Measurements from ENCODE around the gene SERPINA4.

The SERPINA4 gene

GRCh38 chr14:94544726-94545125 is 16.5 kb upstream of the SERPINA4 start:
- H3K27ac ChIP-seq (ENCODE audit: poor library complexity, severe bottlenecking) = no peak overlapping the region
- no peaks in the 10 kb centered on the region for H3K36me3 ChIP-seq (ENCODE audit: low read depth)
- no peaks in the 10 kb centered on the region for H3K9me3 ChIP-seq (ENCODE audit: severe bottlenecking)
- DNase-seq (ENCODE audit: low spot score) = no peak
- H3K4me1 ChIP-seq (ENCODE audit: insufficient read depth, poor library complexity, severe bottlenecking) = peaks cover 3% of the 10 kb centered on the region
- no peak for ATAC-seq (ENCODE audit: low read depth)
- no peak for TF ChIP-seq CTCF (IDR thresholded peaks at IDR 0.05; ENCODE audit: poor library complexity, severe bottlenecking)
- H3K4me3 ChIP-seq (ENCODE audit: severe bottlenecking) = no peak overlapping the region
- no peaks in the 10 kb centered on the region for H3K27me3 ChIP-seq (ENCODE audit: insufficient read depth, poor library complexity, severe bottlenecking)

GRCh38 chr14:94545131-94545841 is 16.0 kb upstream of the SERPINA4 start:
- TF ChIP-seq CTCF (IDR thresholded peaks at IDR 0.05; ENCODE audit: poor library complexity, severe bottlenecking) = no peak
- DNase-seq (ENCODE audit: low spot score) (no peak), ATAC-seq (ENCODE audit: low read depth) (no peak)
- no peak overlapping the region for H3K4me3 ChIP-seq (ENCODE audit: severe bottlenecking)
- H3K27me3 ChIP-seq (ENCODE audit: insufficient read depth, poor library complexity, severe bottlenecking) = no peaks in the 10 kb centered on the region
- H3K4me1 ChIP-seq (ENCODE audit: insufficient read depth, poor library complexity, severe bottlenecking) = peaks cover 3% of the 10 kb centered on the region
- H3K36me3 ChIP-seq (ENCODE audit: low read depth) = no peaks in the 10 kb centered on the region
- no peak overlapping the region for H3K27ac ChIP-seq (ENCODE audit: poor library complexity, severe bottlenecking)
- no peaks in the 10 kb centered on the region for H3K9me3 ChIP-seq (ENCODE audit: severe bottlenecking)

GRCh38 chr14:94547151-94547680 is 14.0 kb upstream of the SERPINA4 start:
- Histone ChIP-seq H3K27ac (ENCODE audit: poor library complexity, severe bottlenecking) (no peak overlapping the region), H3K4me3 (ENCODE audit: severe bottlenecking) (no peak overlapping the region), H3K27me3 (ENCODE audit: insufficient read depth, poor library complexity, severe bottlenecking) (no peaks in the 10 kb centered on the region), H3K9me3 (ENCODE audit: severe bottlenecking) (no peaks in the 10 kb centered on the region), H3K4me1 (ENCODE audit: insufficient read depth, poor library complexity, severe bottlenecking) (no peaks in the 10 kb centered on the region), H3K36me3 (ENCODE audit: low read depth) (no peaks in the 10 kb centered on the region)
- ATAC-seq (ENCODE audit: low read depth) (no peak), DNase-seq (ENCODE audit: low spot score) (no peak)
- TF ChIP-seq CTCF (IDR thresholded peaks at IDR 0.05; ENCODE audit: poor library complexity, severe bottlenecking) = no peak

- Histone ChIP-seq H3K4me1 (ENCODE audit: insufficient read depth, poor library complexity, severe bottlenecking) (no peaks in the 10 kb centered on the region), H3K36me3 (ENCODE audit: low read depth) (no peaks in the 10 kb centered on the region), H3K27ac (ENCODE audit: poor library complexity, severe bottlenecking) (no peak overlapping the region), H3K4me3 (ENCODE audit: severe bottlenecking) (no peak overlapping the region), H3K27me3 (ENCODE audit: insufficient read depth, poor library complexity, severe bottlenecking) (no peaks in the 10 kb centered on the region), H3K9me3 (ENCODE audit: severe bottlenecking) (no peaks in the 10 kb centered on the region)
- ATAC-seq (ENCODE audit: low read depth) = no peak
- DNase-seq (ENCODE audit: low spot score) = no peak
- no peak for TF ChIP-seq CTCF (IDR thresholded peaks at IDR 0.05; ENCODE audit: poor library complexity, severe bottlenecking)
Measured at GRCh38 chr14:94547726-94548125, 13.5 kb upstream of the SERPINA4 start.
